NCI-H1048 (cell line): ENCODE data around the gene WDR33.
"Not testable (repeated sequence)": the region's sequence is repeated elsewhere in the genome, so short reads cannot be mapped to it uniquely, and the experiment has no call there.

Source experiments
- DNase-seq: peaks from one replicate; lab custom pipeline; 2025; lab: John Stamatoyannopoulos, UW

WDR33 gene

DNA sequence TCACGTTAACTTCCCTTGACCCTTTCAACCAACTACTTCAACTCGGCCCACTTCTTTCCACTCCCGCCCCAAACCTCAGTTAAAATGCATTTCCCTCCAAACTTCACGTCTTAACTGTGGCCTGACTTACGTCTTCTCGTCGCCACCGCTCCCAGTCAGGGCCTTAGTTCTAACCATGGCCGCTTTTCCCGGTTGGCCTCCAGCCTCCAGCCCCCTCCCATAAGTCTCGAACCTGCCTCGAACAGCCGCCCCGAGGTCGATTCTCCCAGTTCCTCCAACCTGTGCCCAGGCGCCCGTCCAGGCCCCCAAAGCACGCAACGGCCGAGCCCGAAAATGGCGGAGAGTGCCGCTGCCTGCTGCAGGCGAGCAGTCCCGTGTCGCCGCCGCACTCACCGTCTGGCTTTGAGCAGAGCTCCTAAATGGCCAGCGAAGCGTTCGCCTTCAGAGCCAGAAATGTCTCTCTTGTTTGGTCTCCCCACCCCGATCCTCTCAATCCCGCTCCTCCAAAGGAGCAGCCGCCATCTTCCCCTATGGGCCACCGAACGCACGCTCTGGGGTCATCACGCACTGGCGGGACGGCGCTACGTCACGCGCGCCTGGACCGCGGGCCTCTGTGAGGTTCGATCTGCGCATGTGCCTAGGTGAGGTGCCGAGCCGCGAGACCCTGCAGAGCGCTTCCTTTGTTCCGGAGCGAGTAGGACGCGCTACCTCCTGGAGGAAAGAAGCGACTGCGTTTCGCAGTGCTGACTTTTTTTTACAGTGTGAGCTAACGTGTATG is at the start of gene WDR33:
Gene WDR33 (minus strand): TSS at position 553 of the 778 bp plus-strand sequence. CDS start 40,190 bp downstream, outside the sequence.
- peak; percentile 83 for DNase-seq

DNA sequence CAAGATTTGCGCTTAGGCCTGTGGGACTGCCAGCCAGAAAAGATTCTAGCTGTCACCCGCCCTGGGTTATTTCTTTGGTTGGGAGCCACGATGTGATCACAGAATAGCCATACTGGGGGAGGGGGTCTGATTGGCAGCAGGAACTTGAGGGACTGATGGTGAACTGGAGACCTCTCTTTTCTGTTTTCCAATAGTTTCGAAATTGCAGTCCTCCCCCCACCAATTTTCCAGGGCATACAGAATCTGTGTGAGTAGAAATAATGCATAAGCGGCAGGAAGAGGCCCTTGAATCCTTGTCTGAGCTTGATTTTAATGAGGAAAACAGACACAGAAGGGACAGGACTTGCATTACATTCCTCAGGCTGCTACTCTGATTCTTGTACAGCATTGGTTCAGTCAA is 49.2 kb upstream of the WDR33 start:
- no peak for DNase-seq

DNA sequence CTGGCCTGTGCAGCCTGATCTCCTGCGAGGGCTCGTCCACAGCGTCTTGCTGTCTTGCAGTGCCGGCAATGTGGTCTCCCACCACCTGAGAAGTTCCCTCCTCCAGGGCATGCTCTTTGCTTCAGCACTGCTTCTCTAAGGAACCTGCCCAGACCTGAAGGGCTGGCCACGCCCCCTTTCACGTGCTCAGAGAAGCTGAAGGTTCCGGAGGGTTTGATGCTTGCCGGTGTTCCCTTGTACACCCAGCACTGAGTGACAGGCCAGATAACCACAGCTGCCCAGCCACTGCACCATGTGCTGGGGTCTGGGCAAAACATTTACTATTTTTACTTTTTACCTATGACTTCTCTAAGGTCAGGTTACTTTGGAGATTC is 48.7 kb upstream of the WDR33 start:
- no peak for DNase-seq

DNA sequence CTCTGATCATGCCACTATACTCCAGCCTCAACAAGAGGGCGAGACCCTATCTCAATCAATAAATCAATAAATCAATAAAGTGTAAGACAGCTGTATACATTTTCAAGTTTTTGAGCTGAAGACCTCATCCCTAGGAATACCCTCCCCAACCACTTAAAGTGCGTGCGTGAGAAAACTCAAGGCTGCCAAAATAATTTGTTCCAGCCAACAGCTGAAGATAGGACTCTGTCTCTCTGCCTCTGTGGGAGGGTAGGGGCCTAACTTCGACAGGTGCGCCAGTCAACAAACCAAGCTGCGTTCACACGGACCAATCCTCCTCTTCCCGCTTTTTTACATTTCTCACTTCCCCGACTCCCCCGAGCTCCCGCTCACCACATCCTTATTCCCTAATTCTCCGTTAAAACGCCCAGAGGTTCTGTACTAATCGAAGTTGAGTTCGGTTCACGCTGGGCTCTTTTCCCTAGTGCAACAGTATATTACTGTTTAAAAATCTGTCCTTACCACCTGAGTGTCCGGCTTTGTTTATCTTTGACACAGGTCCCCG is 46.4 kb upstream of the WDR33 start:
- no peak for DNase-seq

DNA sequence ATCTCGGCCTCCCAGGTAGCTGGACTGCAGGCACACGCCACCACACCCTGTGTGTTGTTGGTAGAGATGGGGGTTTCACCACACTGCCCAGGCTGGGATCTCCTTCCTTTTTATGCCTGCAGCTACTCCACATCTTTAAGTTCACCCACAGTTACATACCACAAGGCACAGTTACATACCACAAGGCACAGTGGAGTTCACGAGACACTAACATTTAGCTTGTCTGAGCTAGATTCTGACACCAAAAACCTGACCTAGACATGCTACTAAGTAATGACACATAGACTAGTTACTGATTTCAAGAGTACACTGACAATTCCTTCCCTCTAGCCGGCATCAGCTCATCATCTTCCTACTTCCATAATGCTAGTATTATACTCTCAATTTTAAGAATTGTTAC is 42.7 kb upstream of the WDR33 start:
- DNase-seq, result no peak

DNA sequence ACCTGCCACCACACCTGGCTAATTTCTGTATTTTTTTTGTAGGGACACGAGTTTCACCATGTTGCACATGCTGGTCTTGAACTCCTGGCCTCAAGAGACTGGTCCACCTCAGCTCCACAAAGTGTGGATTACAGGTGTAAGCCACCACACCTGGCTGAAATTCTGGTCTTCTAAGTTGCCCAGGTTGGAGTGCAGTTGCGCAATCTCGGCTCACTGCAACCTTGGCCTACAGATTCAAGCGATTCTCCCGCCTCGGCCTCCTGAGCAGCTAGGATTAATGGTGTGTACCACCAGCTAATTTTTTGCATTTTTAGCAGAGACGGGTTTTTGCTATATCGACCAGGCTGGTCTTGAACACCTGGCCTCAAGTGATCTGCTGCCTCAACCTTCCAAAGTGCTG is 41.4 kb upstream of the WDR33 start:
- no peak for DNase-seq

DNA sequence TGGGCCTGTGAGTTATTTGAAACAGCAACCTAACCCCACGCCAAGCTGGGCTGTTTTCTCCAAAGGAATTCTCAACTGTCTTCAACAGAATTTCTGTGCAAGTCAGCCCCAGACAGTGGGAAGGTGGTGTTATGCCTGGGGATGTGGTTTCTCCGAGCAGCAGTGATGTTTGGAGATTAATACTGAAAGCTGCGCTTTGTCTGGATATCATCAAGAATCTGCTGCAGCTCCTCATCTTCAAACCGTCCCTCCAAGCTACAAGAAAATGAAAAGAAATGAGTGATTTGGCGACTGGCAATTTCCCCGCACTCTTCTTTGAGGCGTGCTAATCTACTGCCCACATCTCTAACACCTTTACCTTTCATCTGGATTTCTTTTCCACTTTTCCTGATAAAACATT is 37.0 kb upstream of the WDR33 start:
- no peak for DNase-seq

DNA sequence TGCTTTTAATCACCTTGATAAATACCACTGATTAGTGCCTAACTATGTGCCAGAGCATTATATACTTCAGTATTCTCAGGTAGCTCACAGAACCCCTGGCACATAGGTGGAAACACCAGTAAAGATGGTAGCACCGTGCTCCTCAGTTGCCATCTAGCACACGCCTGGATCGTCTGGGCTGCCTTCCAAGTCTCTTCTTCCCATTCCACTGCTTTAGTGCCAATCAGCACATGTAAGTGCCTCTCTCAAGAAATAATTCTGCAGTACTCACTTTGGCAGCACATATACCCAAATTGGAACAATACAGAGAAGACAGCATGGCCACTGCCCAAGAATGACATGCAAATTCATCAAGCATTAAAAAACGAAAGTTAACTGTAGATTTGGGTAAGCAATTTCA is 34.0 kb upstream of the WDR33 start:
- DNase-seq, result no peak

DNA sequence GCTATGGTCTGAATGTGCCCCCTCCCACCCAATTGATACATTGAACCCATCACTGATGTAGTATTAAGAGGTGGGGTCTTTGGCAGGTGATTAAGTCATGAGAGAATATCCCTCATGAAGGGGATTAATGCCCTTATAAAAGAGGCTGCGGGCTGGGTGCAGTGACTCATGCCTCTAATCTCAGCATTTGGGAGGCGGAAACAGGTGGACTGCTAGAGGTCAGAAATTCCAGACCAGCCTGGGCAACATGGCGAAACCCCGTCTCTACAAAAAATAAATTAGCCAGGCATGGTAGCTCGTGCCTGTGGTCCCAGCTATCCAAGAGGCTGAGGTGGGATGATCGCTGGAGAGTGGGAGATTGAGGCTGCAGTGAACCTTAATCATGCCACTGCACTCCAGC is 32.7 kb upstream of the WDR33 start:
- DNase-seq, result no peak

DNA sequence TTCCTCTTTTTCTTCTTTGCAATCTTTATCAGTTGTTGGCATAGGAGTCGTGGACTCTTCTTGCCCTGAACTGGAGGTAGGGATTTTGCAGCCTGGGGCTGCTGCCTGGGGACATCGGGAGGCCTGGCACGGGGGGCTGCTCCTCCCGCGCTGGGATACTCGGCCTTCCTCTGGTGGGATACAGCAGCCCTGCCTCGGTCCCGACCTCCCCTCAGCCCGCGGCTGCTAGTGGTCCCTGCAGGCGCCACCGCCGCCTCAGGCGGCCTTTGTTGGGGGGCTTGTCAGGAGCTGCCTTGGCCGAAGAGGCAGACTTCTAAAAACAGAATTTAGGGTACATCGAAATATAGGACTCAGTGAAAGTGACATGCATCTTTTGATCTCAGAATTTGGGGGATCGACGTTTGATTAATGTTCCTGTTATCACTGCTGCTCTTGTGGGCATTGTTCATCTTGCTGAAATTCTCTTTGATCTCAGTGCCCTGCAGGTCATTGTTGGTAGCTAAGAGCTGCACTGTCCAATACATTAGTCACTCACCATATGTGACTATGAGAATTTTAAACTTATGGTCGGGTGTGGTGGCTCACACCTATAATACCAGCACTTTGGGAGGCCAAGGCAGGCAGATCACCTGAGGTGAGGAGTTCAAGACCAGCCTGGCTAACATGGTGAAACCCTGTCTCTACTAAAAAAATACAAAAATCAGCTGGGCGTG is 30.7 kb upstream of the WDR33 start:
- DNase-seq, result no peak

DNA sequence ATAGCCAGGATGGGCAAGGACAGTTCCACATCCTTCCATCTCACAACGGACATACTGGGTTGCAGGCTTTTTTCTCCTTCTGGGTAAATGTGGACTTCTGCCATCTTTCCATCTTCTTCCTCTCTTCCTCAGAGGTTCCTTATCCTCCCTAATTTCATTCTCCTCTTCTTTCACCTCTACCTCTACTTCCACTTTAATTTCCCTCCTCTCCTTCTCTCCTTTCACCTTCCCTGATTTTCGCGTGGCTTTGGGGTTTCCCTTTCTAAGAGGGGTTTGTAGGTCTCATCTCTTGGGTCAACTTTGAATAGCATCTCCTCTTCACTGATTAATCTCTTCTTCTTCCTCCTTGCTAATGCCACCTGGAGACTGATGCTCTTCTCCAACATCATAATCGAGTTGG is 29.9 kb upstream of the WDR33 start:
- no peak for DNase-seq

DNA sequence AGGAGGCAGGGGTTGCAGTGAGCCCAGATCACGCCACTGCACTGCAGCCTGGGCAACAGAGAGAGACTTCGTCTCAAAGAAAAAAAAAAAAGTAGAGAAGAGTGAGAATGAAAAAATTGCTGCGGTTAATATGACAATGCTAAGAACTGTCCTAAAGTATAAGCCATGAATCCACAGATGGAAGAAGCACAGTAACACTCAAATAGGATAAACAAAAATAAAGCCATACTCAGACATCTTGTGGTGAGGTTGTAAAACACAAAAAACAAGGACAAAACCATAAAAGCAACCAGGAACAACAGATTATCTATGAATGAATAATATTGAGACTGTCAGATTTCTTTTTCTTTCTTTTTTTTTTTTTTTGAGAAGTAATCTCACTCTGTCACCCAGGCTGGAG is 24.0 kb upstream of the WDR33 start:
- DNase-seq, result no peak

DNA sequence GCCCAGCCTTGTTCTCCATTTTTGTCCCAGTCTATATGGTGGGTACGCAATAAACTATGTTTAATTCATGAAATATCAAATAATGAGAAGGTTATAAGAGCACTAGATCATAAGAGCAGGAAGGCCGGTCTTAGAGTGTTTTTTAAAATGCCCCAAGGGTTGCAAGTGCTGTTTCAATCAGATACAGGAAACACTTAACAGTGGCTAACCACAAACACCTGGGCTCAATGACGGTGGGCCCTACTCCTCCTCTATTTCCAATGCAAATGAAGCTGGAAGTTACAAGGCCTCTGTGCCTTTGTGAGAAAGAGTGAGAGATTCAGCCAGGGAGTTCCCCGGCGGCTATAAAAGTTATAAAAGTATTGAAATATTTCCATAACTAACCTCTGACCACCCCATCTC is 18.9 kb upstream of the WDR33 start:
- peak; percentile 77 for DNase-seq

DNA sequence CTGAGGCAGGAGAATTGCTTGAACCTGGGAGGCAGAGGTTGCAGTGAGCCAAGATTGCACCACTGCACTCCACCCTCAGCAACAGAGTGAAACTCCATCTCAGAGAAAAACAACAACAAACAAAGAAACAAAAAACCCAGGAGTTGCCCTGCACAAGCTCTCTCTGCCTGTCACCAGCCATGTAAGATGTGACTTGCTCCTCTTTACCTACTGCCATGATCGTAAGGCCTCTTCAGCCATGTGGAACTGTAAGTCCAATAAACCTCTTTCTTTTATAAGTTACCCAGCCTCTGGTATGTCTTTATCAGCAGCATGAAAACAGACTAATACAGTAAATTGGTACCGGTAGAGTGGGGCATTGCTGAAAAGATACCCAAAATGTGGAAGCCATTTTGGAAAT is 15.7 kb upstream of the WDR33 start:
- not testable (repeated sequence) for DNase-seq

DNA sequence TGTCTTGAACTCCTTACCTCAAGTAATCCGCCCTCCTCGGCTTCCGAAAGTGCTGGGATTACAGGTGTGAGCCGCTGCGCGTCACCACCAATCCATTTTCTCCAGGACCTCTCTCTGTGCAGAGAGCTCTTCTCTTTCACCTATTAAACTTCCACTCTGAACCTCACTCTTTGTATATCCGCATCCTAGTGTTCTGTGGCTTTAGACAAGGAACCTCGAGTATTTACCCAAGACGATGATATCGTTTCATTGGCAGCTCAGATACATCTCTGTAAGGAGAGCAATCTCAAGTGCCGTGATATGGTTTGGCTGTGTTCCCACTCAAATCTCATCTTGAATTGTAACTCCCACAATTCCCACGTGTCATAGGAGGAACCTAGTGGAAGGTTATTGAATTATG is 15.1 kb upstream of the WDR33 start:
- no peak for DNase-seq

DNA sequence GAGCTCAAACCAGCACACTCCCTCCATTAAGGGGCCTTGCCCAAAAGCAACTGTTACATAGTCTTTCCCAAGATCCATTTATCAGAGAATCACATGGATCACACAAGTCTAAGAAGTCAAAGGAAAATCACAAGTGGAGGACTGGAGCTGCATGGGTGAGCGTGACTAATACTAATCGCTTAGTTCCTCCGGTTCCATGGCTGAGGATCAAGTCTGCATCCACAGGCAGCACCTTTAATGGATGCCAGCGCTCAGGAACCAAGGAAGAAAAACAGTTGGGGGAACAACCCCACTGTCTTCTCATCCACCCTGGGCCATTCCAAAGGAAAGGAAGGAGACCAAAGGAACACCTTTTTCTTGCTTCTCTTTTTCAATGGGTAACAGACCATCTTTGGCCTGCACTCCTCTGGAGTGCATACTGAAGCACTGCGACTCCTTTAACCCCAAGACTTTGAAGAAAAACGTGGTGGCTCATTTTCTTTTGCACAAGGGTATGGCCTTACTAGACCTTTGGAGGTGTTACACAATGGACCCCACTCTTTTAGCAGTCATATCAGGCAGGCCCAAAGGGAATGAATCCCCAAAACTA is 9.2 kb upstream of the WDR33 start:
- DNase-seq, result no peak

DNA sequence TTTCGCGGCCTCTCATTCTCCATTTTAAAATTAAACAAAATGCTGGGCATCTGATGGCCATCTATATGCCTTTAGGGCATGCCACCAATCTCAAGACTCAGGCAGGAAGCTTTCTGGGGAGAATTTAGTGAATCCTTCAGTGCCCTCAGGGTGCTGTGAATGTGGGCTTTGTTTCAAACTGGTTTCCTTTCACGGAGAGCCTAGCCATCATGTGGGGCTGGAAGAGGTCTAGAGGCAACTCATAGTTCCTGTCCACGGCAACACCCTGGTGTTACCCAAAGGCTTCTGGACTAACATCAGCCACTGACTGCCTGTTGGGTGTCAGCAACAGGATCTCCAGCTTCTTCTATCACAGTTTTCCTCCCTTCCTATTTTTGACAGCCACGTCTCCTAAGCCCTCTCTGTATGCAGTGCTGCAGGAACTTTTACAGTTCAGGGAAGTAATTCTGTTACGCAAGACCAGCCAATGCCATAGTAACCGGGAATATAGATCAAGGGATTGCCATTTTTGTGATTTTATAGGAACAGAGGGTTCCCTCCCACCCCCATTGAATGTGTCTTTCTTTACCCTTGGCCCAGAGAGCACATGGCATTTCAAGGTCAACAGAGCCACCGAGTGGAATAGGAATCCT is 7.9 kb upstream of the WDR33 start:
- no peak for DNase-seq

DNA sequence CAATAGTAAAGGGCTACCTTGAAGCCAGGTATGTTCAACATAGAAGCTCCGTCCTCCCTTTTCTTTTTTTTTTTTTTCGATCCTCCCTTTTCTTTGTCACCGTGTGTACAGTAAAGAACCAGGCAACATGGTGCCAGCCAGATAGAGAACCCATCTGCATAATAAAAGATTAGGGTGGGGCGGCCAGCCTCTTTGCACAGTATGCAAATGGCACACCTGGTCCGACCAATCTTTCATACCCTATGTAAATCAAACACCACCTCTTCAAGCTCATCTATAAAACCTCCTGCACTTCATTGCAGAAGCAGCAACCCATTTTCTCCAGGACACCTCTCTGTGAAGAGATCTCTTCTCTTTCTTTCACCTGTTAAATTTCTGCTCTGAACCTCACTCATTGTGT is 7.3 kb upstream of the WDR33 start:
- no peak for DNase-seq

DNA sequence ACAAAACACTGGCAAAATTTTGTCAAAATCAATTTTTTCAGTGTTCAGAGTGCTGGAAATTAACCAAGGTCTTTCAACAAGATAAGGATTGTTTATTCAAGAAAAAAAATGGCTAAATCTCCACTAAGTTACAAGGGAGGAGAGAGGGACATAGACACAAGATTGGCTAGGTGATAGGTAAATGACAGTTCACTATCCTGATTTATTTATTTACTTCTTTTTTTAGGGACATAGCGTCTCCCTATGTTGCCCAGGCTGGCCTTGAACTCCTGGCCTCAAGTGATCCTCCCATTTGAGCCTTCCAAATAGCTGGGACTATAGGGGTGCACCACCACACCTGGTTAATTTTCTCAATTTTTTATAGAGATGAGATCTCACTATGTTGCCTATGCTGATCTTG is 3.7 kb upstream of the WDR33 start:
- DNase-seq, result no peak

DNA sequence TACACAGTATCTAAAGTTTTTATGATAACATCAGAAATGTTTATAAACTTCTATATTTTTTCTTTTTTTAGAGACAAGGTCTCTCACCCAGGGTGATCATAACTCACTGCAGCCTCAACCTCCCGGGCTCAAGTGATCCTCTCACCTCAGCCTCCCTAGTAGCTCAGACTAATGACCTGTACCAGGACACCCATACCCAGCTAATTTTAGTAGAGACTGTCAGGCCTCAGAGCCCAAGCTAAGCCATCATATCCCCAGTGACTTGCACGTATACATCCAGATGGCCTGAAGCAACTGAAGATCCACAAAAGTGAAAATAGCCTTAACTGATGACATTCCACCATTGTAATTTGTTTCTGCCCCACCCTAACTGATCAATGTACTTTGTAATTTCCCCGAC is 1.5 kb upstream of the WDR33 start:
- DNase-seq, result not testable (repeated sequence)

DNA sequence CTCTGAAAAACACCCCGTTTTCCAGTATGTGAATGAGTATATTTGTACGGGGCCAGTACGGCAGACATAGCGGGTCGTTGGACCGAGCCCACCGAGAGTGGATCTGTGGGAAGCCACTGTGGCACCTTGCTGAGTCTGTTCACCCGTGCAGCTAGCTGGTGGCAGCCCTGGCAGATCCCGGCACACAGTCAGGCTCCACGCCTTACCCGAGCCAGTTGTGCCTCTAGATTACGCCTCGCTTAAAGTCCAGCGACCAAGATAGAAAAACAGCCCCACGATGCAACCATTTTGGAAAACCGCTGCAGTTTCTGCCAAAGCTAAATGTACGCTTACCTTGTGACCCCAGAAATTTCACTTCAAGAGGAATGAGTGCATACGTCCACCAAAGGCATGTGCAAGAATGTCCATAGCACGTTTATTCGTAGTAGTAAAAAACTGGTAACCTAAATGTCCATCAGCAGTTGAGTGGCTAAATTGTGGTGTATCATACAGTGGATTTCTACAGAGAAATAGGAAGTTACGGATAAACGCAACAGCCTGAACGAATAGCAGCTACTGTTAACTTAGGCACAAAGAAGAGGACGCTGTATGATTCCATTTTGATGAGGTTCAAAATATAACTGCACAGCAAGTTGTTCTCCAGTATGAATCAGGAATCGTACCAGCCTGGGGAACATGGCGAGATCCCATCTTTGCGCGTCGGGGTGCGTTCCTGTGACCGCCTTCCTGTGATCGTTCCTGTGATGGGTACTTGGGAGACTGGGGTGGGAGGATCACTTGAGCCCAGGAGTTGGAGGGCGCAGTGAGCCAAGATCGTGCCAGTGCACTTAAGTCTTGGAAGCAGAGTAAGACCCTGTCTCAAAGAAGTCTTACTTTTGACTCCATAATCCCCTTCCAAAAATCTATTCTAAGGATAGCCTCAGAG is 688 bp upstream of the WDR33 start:
- DNase-seq, result no peak
